Measurements from ENCODE around the gene FOXK1.
A peak's percentile ranks its signal among the peaks of the same experiment; 100 is the strongest.

DNA sequence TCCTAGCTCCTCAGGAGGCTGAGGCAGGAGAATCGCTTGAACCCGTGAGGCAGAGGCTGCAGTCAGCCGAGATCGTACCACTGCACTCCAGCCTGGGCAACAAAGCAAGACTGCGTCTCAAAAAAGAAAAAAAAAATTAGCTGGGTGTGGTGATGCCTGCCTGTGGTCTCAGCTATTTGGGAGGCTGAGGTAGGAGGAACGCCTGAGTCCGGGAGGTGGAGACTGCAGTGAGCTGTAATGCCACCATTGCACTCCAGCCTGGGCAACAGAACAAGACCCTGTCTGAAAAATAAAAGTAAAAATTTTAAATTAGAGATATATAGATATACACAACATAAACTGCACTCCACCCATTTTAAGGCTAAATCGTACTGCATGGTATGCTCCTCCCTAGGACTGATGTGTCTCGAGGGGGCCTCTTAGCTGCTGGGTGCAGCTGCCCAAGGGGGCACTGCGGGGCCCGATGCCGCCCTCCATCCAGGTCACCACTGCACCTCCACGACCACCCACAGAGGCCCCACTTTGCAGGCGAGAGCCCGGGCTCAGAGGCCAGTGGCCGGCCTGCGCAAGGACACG is 40.9 kb upstream of the FOXK1 start:
- TF ChIP-seq, protein P1, sequence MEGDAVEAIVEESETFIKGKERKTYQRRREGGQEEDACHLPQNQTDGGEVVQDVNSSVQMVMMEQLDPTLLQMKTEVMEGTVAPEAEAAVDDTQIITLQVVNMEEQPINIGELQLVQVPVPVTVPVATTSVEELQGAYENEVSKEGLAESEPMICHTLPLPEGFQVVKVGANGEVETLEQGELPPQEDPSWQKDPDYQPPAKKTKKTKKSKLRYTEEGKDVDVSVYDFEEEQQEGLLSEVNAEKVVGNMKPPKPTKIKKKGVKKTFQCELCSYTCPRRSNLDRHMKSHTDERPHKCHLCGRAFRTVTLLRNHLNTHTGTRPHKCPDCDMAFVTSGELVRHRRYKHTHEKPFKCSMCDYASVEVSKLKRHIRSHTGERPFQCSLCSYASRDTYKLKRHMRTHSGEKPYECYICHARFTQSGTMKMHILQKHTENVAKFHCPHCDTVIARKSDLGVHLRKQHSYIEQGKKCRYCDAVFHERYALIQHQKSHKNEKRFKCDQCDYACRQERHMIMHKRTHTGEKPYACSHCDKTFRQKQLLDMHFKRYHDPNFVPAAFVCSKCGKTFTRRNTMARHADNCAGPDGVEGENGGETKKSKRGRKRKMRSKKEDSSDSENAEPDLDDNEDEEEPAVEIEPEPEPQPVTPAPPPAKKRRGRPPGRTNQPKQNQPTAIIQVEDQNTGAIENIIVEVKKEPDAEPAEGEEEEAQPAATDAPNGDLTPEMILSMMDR (IDR thresholded peaks at IDR 0.05) = peak in 3 of 6 experiments; percentile 28 to 46 (median 39)
- no peak for TF ChIP-seq POLR2A (IDR thresholded peaks at IDR 0.05)

Data from adrenal gland (tissue), 5 donors.